GM12878 (cell line): ENCODE measurements around the gene ZNF22. TPM values are rescaled to one million over a fixed set of nuclear protein-coding genes. Genes with fewer than 3 reads are reported as not detected.

Experiments used
- ATAC-seq: fragments of 200-7000 bp; cut with Tn5 transposase; 3 replicates; pipeline ENCODE4 v1.9.1; 2020; ENCODE audit warnings: mild to moderate bottlenecking, moderate library complexity
- BruUV-seq: library from RNA; stranded (reverse); fragments of 400-500 nt; replicated peaks from 2 replicates; lab custom pipeline; 2021; lab: Mats Ljungman, UMichigan
- CTCF ChIA-PET: fragments of 300-600 bp; sonication (Branson Sonifier 250); formaldehyde crosslinking; extraction: SDS; loops from one replicate; lab custom pipeline; 2021; ENCODE audit warnings: inconsistent platforms; lab: Yijun Ruan, JAX
- POLR2A ChIA-PET: fragments of 350-600 bp; formaldehyde crosslinking; extraction: SDS; loops from one replicate; lab custom pipeline; 2021; ENCODE audit warnings: inconsistent platforms; lab: Charles Lee
- RAD21 ChIA-PET: fragments of 300-600 bp; sonication (Branson Sonifier 250); formaldehyde crosslinking; loops from one replicate; lab custom pipeline; 2023; ENCODE audit warnings: antibody characterized with exemption; ENCODE audit not compliant: unreplicated experiment; lab: Charles Lee
- SMC1A ChIA-PET: fragments of 300-600 bp; sonication (Branson Sonifier 250); formaldehyde crosslinking; loops from one replicate; lab custom pipeline; 2023; ENCODE audit not compliant: unreplicated experiment, uncharacterized antibody; lab: Charles Lee
- DNase-seq: peaks from one replicate; pipeline ENCODE4 v3.0.0-alpha.2; 2011; ENCODE audit warnings: low read depth, low spot score
- FAIRE-seq: peaks from 3 replicates; lab custom pipeline; 2011; peaks lifted over from hg19 to GRCh38; lab: Jason Lieb, UNC
- H2AFZ ChIP-seq: 2 replicates; pipeline ENCODE4 v1.6.0; 2011; ENCODE audit warnings: low read depth, low read length, control low read depth; ENCODE audit not compliant: control insufficient read depth
- H3K27ac ChIP-seq: 2 replicates; pipeline ENCODE4 v1.5.1; 2011; ENCODE audit warnings: control low read depth; ENCODE audit not compliant: control insufficient read depth, insufficient read depth
- H3K27me3 ChIP-seq, 2 experiments: replicated peaks in 1 of 2; 2 replicates each; pipeline versions ENCODE4 v1.6.0 to v1.6.1; 2011; ENCODE audit warnings: low read length in 1 of 2; ENCODE audit not compliant: control insufficient read depth in 2 of 2, insufficient read depth in 2 of 2
- H3K36me3 ChIP-seq, 2 experiments: 2 replicates each; pipeline ENCODE4 v1.5.1; 2011; ENCODE audit warnings: low read length in 1 of 2; ENCODE audit not compliant: control insufficient read depth in 2 of 2, insufficient read depth in 2 of 2
- H3K4me1 ChIP-seq: 2 replicates; pipeline ENCODE4 v1.6.1; 2011; ENCODE audit warnings: mild to moderate bottlenecking, low read length, moderate library complexity, mixed read lengths; ENCODE audit not compliant: control insufficient read depth, insufficient read depth
- H3K4me2 ChIP-seq: 2 replicates; pipeline ENCODE4 v1.6.0; 2011; ENCODE audit warnings: control low read depth; ENCODE audit not compliant: control insufficient read depth, insufficient read depth
- H3K4me3 ChIP-seq: fragments of 200-600 bp; sonication (generic); 2 replicates; pipeline ENCODE4 v1.5.1; 2016
- H3K79me2 ChIP-seq: 2 replicates; pipeline ENCODE4 v1.6.0; 2011; ENCODE audit warnings: low read length; ENCODE audit not compliant: control insufficient read depth, insufficient read depth
- H3K9ac ChIP-seq: 2 replicates; pipeline ENCODE4 v1.8.0; 2011; ENCODE audit warnings: low read length, control low read depth, mixed read lengths; ENCODE audit not compliant: control insufficient read depth, insufficient read depth
- H3K9me3 ChIP-seq: replicated peaks from 3 replicates; pipeline ENCODE4 v1.5.1; 2011; ENCODE audit warnings: mild to moderate bottlenecking, low read length; ENCODE audit not compliant: control insufficient read depth, insufficient read depth
- H4K20me1 ChIP-seq: 2 replicates; pipeline ENCODE4 v1.6.0; 2011; ENCODE audit not compliant: control insufficient read depth, insufficient read depth
- CBFB ChIP-seq: IDR thresholded peaks from 2 replicates; pipeline ENCODE4 v1.6.1; 2016; ENCODE audit warnings: antibody characterized with exemption, low read depth
- IKZF2 ChIP-seq, 2 experiments: fragments of 450-650 bp; IDR thresholded peaks; 2 replicates each; pipeline ENCODE4 v1.6.1; 2017; ENCODE audit warnings: mild to moderate bottlenecking in 2 of 2, moderate library complexity in 2 of 2
- IRF5 ChIP-seq: fragments of 450-650 bp; IDR thresholded peaks from 2 replicates; pipeline ENCODE4 v1.6.1; 2017; ENCODE audit warnings: borderline replicate concordance
- MYB ChIP-seq: fragments of 150-350 bp; IDR thresholded peaks from 2 replicates; pipeline ENCODE4 v1.6.1; 2014; ENCODE audit warnings: mild to moderate bottlenecking, low read depth, low read length, borderline replicate concordance
- NRF1 ChIP-seq: conservative IDR thresholded peaks from 2 replicates; pipeline ENCODE4 v1.6.1; 2011; ENCODE audit warnings: mild to moderate bottlenecking, low read depth, low read length, improper control_type of control experiment
- PKNOX1 ChIP-seq: fragments of 450-650 bp; IDR thresholded peaks from 2 replicates; pipeline ENCODE4 v1.6.1; 2016; ENCODE audit warnings: mild to moderate bottlenecking
- POLR2AphosphoS5 ChIP-seq: IDR thresholded peaks from 2 replicates; pipeline ENCODE4 v1.6.1; 2011; ENCODE audit warnings: mild to moderate bottlenecking, low read length, inconsistent platforms
- PRDM15 ChIP-seq: fragments of 450-650 bp; formaldehyde crosslinking; IDR thresholded peaks from 2 replicates; pipeline ENCODE4 v1.4.0; 2020; ENCODE audit warnings: mild to moderate bottlenecking, moderate library complexity
- REST ChIP-seq: IDR thresholded peaks from 2 replicates; pipeline ENCODE4 v1.6.1; 2012; ENCODE audit warnings: mild to moderate bottlenecking, low read depth, low read length
- SUPT20H ChIP-seq: IDR thresholded peaks from 2 replicates; pipeline ENCODE4 v1.6.1; 2011; ENCODE audit warnings: low read depth, mild to moderate bottlenecking, low read length, moderate library complexity, borderline replicate concordance; ENCODE audit not compliant: control insufficient read depth
- ZNF384 ChIP-seq: IDR thresholded peaks from 2 replicates; pipeline ENCODE4 v1.6.1; 2012; ENCODE audit warnings: low read depth, mild to moderate bottlenecking, low read length, improper control_type of control experiment, borderline replicate concordance
- ZNF622 ChIP-seq: fragments of 450-650 bp; IDR thresholded peaks from 2 replicates; pipeline ENCODE4 v1.6.1; 2017; ENCODE audit warnings: mild to moderate bottlenecking, inconsistent platforms
- WGBS: methylation state at CpG from one replicate; pipeline ENCODE4 v1.1.6; 2016; ENCODE audit warnings: low lambda C conversion rate; ENCODE audit not compliant: insufficient replicate concordance, insufficient coverage; ENCODE audit errors: missing lambda C conversion rate; 5-methylcytosine and 5-hydroxymethylcytosine counted together
- in situ Hi-C: fragments of 300-500 bp; cut with MboI; formaldehyde crosslinking; loops from 9 replicates; pipeline ENCODE4 v1.14.3; 2018; ENCODE audit warnings: mixed read lengths
- intact Hi-C: fragments of 100-400 bp; cut with micrococcal nuclease; formaldehyde crosslinking; loops from one replicate; pipeline ENCODE4 v1.14.2; 2022; ENCODE audit not compliant: unreplicated experiment
- polyA plus RNA-seq, 11 experiments: library from polyadenylated mRNA; depleted of rRNA in 4 of 11; unstranded in 6 of 11; stranded (reverse) in 5 of 11; fragments of >200 nt; fragmentation: Nextera tagmentation in 4 of 11; fragmentation: Illumina TruSeq in 1 of 11; extraction: Ambion mirVana in 4 of 11; extraction: Trizol in 1 of 11; gene quantifications; 1 replicate in 1 of 11; 2 replicates in 10 of 11; pipeline versions ENCODE4 v1.2.1 to v1.2.3, GENCODE V29; 2011 to 2016; ENCODE audit warnings: inconsistent platforms in 2 of 11, missing spikeins in 2 of 11, low read depth in 1 of 11
- total RNA-seq, 4 experiments: library from RNA; depleted of rRNA in 3 of 4; stranded (reverse); fragments of >200 nt in 3 of 4; fragmentation: Illumina TruSeq in 1 of 4; extraction: Trizol in 1 of 4; gene quantifications; 2 replicates each; pipeline versions ENCODE4 v1.2.1 to v1.2.3, GENCODE V29; 2013 to 2021

ZNF22 gene
- total and polyA plus RNA-seq, 10 of the 15 experiments (the other 5 are each of a cell fraction or from before 2014, with no cell fraction given), result 31.1 to 74.4 (median 43.8) TPM

GRCh38 chr10:45040921-45041542 lies 40.3 kb downstream of the ZNF22 start (continued):
- TF ChIP-seq ZNF384, result no peak

- H3K27ac ChIP-seq, result no peak overlapping the region
- H3K27me3 ChIP-seq, result no peaks in the 10 kb centered on the region
- in situ Hi-C loops, result no loop called here
- SMC1A ChIA-PET, result no interaction called here
- FAIRE-seq (no peak), DNase-seq (no peak), ATAC-seq (no peak)
- no peaks in the 10 kb centered on the region for H3K79me2 ChIP-seq
- CTCF ChIA-PET, result no interaction called here
- H4K20me1 ChIP-seq, result no peaks in the 10 kb centered on the region
- H3K4me2 ChIP-seq, result no peak overlapping the region
- no peak overlapping the region for H3K4me3 ChIP-seq
- no TSS peak for BruUV-seq
- 41% methylated on average over 7 of the region's 7 CpGs for WGBS
- no peaks in the 10 kb centered on the region for H3K36me3 ChIP-seq
- no peak overlapping the region for H2AFZ ChIP-seq
- POLR2A ChIA-PET, result no interaction called here
- no peak overlapping the region for H3K9ac ChIP-seq
- RAD21 ChIA-PET, result no interaction called here
- no peaks in the 10 kb centered on the region for H3K4me1 ChIP-seq
- no peaks in the 10 kb centered on the region for H3K9me3 ChIP-seq
- intact Hi-C loops, result no loop called here
- TF ChIP-seq MYB (no peak), PRDM15 (CRISPR knock-in tag) (no peak), IKZF2 (IDR thresholded peaks at IDR 0.05) (no peak), PKNOX1 (no peak), REST (no peak), NRF1 (no peak), SUPT20H (no peak), ZNF622 (no peak), IRF5 (no peak), CBFB (no peak), POLR2AphosphoS5 (no peak)
Measured at GRCh38 chr10:45044290-45044689, 43.6 kb downstream of the ZNF22 start.
